ENCODE measurements around the gene IQCE.

IQCE gene

GRCh38 chr7:2617325-2617905 lies 58.6 kb downstream of the IQCE start:
- FAIRE-seq = no peak

GRCh38 chr7:2619116-2619515 lies 60.3 kb downstream of the IQCE start:
- no peak for FAIRE-seq

- no peak for FAIRE-seq
These were observed 62.5 kb downstream of the IQCE start for GRCh38 chr7:2621061-2621828.

GRCh38 chr7:2621948-2622640 lies 63.3 kb downstream of the IQCE start:
- FAIRE-seq = no peak

GRCh38 chr7:2622869-2623697 lies 64.3 kb downstream of the IQCE start:
- FAIRE-seq = no peak

GRCh38 chr7:2623698-2624014 lies 64.9 kb downstream of the IQCE start:
- no peak for FAIRE-seq

- FAIRE-seq = no peak
These were observed 65.6 kb downstream of the IQCE start for GRCh38 chr7:2624293-2624886.

GRCh38 chr7:2626498-2627117 lies 67.8 kb downstream of the IQCE start:
- no peak for FAIRE-seq

GRCh38 chr7:2627258-2628129 lies 68.7 kb downstream of the IQCE start:
- no peak for FAIRE-seq

- FAIRE-seq = no peak
These were observed 69.3 kb downstream of the IQCE start for GRCh38 chr7:2628130-2628482.

- no peak for FAIRE-seq
These were observed 70.1 kb downstream of the IQCE start for GRCh38 chr7:2628891-2629290.

GRCh38 chr7:2629746-2630681 lies 71.2 kb downstream of the IQCE start:
- FAIRE-seq = no peak

- FAIRE-seq = no peak
These were observed 73.4 kb downstream of the IQCE start, which contains the start of gene TTYH3 for GRCh38 chr7:2631946-2632732. Gene TTYH3 (plus strand): TSS chr7:2631986. CDS start chr7:2632156, 170 bp downstream.

GRCh38 chr7:2632733-2633537 lies 74.2 kb downstream of the IQCE start:
- no peak for FAIRE-seq

GRCh38 chr7:2633538-2634266 lies 74.9 kb downstream of the IQCE start:
- peak; percentile 72 for FAIRE-seq

GRCh38 chr7:2634267-2635145 lies 75.7 kb downstream of the IQCE start:
- no peak for FAIRE-seq
